OCI-LY1 (cell line): ENCODE data around the gene PSEN1.

Source experiments
- H2AFZ ChIP-seq: fragments of 200-600 bp; sonication (generic), shearing (Covaris generic); 2 replicates; pipeline ENCODE4 v1.6.0; 2014; ENCODE audit warnings: antibody characterized with exemption, mild to moderate bottlenecking, low read length
- H3F3A ChIP-seq: fragments of 200-600 bp; sonication (generic), shearing (Covaris generic); 2 replicates; pipeline ENCODE4 v1.6.0; 2014; ENCODE audit warnings: mild to moderate bottlenecking, antibody characterized with exemption, low read length, moderate library complexity; ENCODE audit not compliant: insufficient read depth
- H3K27ac ChIP-seq: fragments of 200-600 bp; sonication (generic); 2 replicates; pipeline ENCODE4 v1.5.1; 2014; ENCODE audit warnings: low read length, mixed run types, mild to moderate bottlenecking, low read depth; ENCODE audit not compliant: poor library complexity, severe bottlenecking
- H3K27me3 ChIP-seq: fragments of 200-600 bp; sonication (generic); 2 replicates; pipeline ENCODE4 v1.6.0; 2014; ENCODE audit warnings: antibody characterized with exemption, mild to moderate bottlenecking, low read length, moderate library complexity; ENCODE audit not compliant: insufficient read depth
- H3K36me3 ChIP-seq: fragments of 200-600 bp; sonication (generic); 2 replicates; pipeline ENCODE4 v1.6.1; 2014; ENCODE audit warnings: mild to moderate bottlenecking, antibody characterized with exemption, low read length, moderate library complexity, mixed read lengths; ENCODE audit not compliant: insufficient read depth
- H3K4me1 ChIP-seq: fragments of 200-600 bp; sonication (generic); 2 replicates; pipeline ENCODE4 v1.5.1; 2014; ENCODE audit warnings: mild to moderate bottlenecking, low read length, moderate library complexity; ENCODE audit not compliant: insufficient read depth, severe bottlenecking
- H3K4me2 ChIP-seq: fragments of 200-600 bp; sonication (generic), shearing (Covaris generic); 2 replicates; pipeline ENCODE4 v1.6.1; 2014; ENCODE audit warnings: low read length
- H3K4me3 ChIP-seq: fragments of 200-600 bp; sonication (generic); 2 replicates; pipeline ENCODE4 v1.5.1; 2014; ENCODE audit warnings: low read length, low read depth, mild to moderate bottlenecking, mixed read lengths; ENCODE audit not compliant: poor library complexity, severe bottlenecking
- H3K79me2 ChIP-seq: fragments of 200-600 bp; shearing (Covaris generic); 2 replicates; pipeline ENCODE4 v1.6.1; 2016; ENCODE audit warnings: mixed run types, low read length, mixed read lengths; ENCODE audit not compliant: insufficient read depth
- H3K9ac ChIP-seq: fragments of 200-600 bp; sonication (generic), shearing (Covaris generic); 2 replicates; pipeline ENCODE4 v1.6.1; 2014; ENCODE audit warnings: mild to moderate bottlenecking, low read length, mixed read lengths
- H3K9me2 ChIP-seq: fragments of 200-600 bp; sonication (generic), shearing (Covaris generic); 2 replicates; pipeline ENCODE4 v1.6.1; 2014; ENCODE audit warnings: low read depth, mild to moderate bottlenecking, low read length, mixed read lengths
- H3K9me3 ChIP-seq: fragments of 200-600 bp; shearing (Covaris generic); 2 replicates; pipeline ENCODE4 v1.6.1; 2014; ENCODE audit warnings: low read length, mixed read lengths
- H4K20me1 ChIP-seq: fragments of 200-600 bp; sonication (generic), shearing (Covaris generic); 2 replicates; pipeline ENCODE4 v1.6.0; 2016; ENCODE audit warnings: mild to moderate bottlenecking, low read length; ENCODE audit not compliant: insufficient read depth
- EZH2 ChIP-seq: fragments of 200-600 bp; sonication (generic), shearing (Covaris generic); IDR thresholded peaks from 2 replicates; pipeline ENCODE4 v1.8.0; 2017; ENCODE audit warnings: borderline replicate concordance, mixed run types, mild to moderate bottlenecking, antibody characterized with exemption, low read length, moderate library complexity, mixed read lengths
- TF ChIP-seq, protein P1 (sequence below): fragments of 200-600 bp; sonication (generic), shearing (Covaris generic); IDR thresholded peaks from 2 replicates; pipeline ENCODE4 v1.5.1; 2017; ENCODE audit warnings: mild to moderate bottlenecking, antibody characterized with exemption, low read length, moderate library complexity, mixed read lengths

The PSEN1 gene

DNA sequence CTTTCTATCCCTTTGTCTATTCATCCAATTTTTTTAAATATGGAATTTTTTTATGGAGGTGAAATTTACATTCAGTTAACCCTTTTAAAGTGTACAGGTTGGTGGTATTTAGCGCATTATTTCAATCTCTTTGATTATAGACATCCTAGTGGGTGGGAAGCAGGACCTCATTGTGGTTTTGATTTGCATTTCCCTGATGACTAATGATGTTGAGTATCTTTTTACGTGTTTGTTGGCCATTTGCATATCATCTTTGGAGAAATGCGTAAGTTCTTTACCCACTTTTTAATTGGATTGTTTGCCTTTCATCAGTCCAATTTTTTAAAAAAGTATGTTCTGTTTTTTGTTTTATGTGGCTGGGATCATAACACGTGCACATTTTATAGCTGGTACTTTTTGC, 121.8 kb downstream of the PSEN1 start:
- Histone ChIP-seq H3K27ac (no peak overlapping the region), H3K9me2 (no peaks in the 10 kb centered on the region), H3K4me2 (no peak overlapping the region), H3K4me1 (no peaks in the 10 kb centered on the region), H4K20me1 (no peaks in the 10 kb centered on the region), H2AFZ (no peak overlapping the region), H3K79me2 (no peaks in the 10 kb centered on the region), H3K27me3 (no peaks in the 10 kb centered on the region; the same call in 1 of the 2 replicates), H3K9ac (no peak overlapping the region), H3K36me3 (no peaks in the 10 kb centered on the region), H3F3A (no peaks in the 10 kb centered on the region), H3K9me3 (no peaks in the 10 kb centered on the region), H3K4me3 (no peak overlapping the region)
- TF ChIP-seq, protein P1, sequence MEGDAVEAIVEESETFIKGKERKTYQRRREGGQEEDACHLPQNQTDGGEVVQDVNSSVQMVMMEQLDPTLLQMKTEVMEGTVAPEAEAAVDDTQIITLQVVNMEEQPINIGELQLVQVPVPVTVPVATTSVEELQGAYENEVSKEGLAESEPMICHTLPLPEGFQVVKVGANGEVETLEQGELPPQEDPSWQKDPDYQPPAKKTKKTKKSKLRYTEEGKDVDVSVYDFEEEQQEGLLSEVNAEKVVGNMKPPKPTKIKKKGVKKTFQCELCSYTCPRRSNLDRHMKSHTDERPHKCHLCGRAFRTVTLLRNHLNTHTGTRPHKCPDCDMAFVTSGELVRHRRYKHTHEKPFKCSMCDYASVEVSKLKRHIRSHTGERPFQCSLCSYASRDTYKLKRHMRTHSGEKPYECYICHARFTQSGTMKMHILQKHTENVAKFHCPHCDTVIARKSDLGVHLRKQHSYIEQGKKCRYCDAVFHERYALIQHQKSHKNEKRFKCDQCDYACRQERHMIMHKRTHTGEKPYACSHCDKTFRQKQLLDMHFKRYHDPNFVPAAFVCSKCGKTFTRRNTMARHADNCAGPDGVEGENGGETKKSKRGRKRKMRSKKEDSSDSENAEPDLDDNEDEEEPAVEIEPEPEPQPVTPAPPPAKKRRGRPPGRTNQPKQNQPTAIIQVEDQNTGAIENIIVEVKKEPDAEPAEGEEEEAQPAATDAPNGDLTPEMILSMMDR: no peak
- TF ChIP-seq EZH2: no peak

DNA sequence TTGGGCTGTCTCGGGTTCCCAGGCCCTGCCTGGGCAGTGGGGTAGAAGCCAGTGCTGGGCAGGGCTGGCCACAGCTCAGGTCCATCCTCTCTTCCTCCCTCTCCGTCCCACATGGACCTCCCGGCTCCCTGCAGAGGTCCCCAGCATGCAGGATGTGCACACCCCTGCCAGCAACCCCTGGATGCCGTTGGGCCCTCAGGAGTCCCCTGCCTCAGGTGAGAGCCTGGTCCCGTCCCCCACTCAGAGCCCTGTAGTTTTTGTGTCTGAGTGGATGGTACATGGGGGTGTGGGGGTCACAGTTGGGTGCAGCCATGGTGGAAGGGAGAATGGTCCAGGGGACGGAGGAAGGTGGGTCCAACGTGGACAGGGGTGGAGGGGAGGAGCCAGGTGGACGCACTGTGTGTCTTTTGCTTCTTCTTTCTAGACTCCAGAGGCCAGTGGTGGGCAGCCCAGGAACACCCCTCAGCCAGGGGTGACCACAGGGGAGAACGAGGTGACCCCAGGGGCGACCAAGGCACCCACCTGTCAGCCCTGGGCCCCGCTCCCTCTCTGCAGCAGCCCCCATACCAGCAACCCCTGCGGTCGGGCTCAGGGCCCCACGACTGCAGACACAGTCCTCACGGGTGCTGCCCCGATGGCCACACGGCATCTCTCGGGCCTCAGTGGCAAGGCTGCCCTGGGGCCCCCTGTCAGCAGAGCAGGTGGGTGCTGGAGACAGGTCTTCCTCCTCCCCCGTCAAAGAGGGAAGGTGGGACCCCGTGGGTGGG, 122.7 kb downstream of the PSEN1 start:
- no peaks in the 10 kb centered on the region for H3K4me1 ChIP-seq
- H3K36me3 ChIP-seq: no peaks in the 10 kb centered on the region
- no peak overlapping the region for H3K4me3 ChIP-seq
- TF ChIP-seq, protein P1: no peak
- no peak for TF ChIP-seq EZH2
- no peak overlapping the region for H3K9ac ChIP-seq
- no peaks in the 10 kb centered on the region for H3K9me3 ChIP-seq
- no peak overlapping the region for H3K27ac ChIP-seq
- no peaks in the 10 kb centered on the region for H3K79me2 ChIP-seq
- no peaks in the 10 kb centered on the region for H3F3A ChIP-seq
- H2AFZ ChIP-seq: no peak overlapping the region
- no peak overlapping the region for H3K4me2 ChIP-seq
- H3K9me2 ChIP-seq: no peaks in the 10 kb centered on the region
- no peaks in the 10 kb centered on the region for H4K20me1 ChIP-seq
- H3K27me3 ChIP-seq: no peaks in the 10 kb centered on the region; the same call in none of the 2 replicates

DNA sequence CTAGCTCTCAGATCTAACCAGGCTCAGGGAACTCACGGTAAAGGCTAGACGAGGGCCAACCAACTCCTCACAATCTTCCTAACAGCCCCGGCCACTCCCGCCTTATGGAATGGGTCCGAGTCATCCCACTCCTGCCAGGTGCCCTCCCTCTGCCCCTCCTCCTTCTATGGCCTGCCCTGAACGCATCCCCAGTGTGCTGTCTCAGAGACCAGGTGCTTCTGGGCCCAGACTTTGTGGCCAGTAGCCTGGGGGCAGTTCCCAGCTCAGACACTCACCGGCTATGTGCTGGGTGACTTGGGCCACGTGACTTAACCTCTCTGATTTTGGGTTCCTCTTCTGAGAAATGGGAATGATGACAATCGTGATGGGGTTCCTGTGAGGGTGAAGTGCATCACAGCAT, 123.5 kb downstream of the PSEN1 start:
- H3K27me3 ChIP-seq: no peaks in the 10 kb centered on the region; the same call in none of the 2 replicates
- H3K4me2 ChIP-seq: no peak overlapping the region
- no peak overlapping the region for H3K27ac ChIP-seq
- H3K4me3 ChIP-seq: no peak overlapping the region
- H3K9me2 ChIP-seq: no peaks in the 10 kb centered on the region
- H2AFZ ChIP-seq: no peak overlapping the region
- no peaks in the 10 kb centered on the region for H3K9me3 ChIP-seq
- H3K36me3 ChIP-seq: no peaks in the 10 kb centered on the region
- H3K4me1 ChIP-seq: no peaks in the 10 kb centered on the region
- no peaks in the 10 kb centered on the region for H3F3A ChIP-seq
- no peaks in the 10 kb centered on the region for H3K79me2 ChIP-seq
- TF ChIP-seq EZH2: no peak
- TF ChIP-seq, protein P1: no peak
- H3K9ac ChIP-seq: no peak overlapping the region
- H4K20me1 ChIP-seq: no peaks in the 10 kb centered on the region
